ENCODE data around the gene DGAT2.

DNA sequence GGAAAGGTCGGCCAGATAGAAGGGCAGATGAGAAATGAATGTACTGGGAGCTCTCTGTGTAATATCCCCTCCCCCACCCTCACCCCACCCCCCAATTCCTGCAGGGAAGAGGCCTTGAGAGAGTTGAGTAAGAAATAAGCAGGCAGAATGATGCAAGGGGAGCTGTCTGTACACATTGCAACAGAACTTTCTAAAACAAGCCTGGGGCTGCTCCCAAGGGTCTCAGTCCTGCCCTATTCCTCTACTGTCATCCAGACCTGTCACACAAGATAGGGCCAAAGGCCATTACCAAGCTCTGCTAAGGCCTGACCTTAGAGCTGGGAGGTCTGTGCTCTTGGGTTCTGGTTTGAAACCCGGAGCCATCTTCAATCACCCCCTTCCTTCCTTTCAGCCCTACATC lies 5.7 kb upstream of the DGAT2 start:
- TF ChIP-seq POLR2A (IDR thresholded peaks at IDR 0.05) (no peak), POLR2AphosphoS5 (IDR thresholded peaks at IDR 0.05) (peak in 1 of 2 donors; percentile 11), EP300 (IDR thresholded peaks at IDR 0.05) (peak in 1 of 4 donors; percentile 31)
- TF ChIP-seq, protein P1, sequence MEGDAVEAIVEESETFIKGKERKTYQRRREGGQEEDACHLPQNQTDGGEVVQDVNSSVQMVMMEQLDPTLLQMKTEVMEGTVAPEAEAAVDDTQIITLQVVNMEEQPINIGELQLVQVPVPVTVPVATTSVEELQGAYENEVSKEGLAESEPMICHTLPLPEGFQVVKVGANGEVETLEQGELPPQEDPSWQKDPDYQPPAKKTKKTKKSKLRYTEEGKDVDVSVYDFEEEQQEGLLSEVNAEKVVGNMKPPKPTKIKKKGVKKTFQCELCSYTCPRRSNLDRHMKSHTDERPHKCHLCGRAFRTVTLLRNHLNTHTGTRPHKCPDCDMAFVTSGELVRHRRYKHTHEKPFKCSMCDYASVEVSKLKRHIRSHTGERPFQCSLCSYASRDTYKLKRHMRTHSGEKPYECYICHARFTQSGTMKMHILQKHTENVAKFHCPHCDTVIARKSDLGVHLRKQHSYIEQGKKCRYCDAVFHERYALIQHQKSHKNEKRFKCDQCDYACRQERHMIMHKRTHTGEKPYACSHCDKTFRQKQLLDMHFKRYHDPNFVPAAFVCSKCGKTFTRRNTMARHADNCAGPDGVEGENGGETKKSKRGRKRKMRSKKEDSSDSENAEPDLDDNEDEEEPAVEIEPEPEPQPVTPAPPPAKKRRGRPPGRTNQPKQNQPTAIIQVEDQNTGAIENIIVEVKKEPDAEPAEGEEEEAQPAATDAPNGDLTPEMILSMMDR (IDR thresholded peaks at IDR 0.05): no peak

All from upper lobe of left lung (tissue), 4 donors.